Stimulated activated CD4-positive, alpha-beta T cell treated with anti-CD3 and anti-CD28 coated beads, Interleukin-12 subunit alpha, Interleukin-12 subunit beta, amount 100 ng/mL, for 4 hours (primary cell): ENCODE data around the gene RAD51D.
"Not testable (repeated sequence)": the region's sequence is repeated elsewhere in the genome, so short reads cannot be mapped to it uniquely, and the experiment has no call there.

Experiments
- DNase-seq: peaks from one replicate; pipeline ENCODE4 v3.0.0-alpha.2; 2020

The RAD51D gene

DNA sequence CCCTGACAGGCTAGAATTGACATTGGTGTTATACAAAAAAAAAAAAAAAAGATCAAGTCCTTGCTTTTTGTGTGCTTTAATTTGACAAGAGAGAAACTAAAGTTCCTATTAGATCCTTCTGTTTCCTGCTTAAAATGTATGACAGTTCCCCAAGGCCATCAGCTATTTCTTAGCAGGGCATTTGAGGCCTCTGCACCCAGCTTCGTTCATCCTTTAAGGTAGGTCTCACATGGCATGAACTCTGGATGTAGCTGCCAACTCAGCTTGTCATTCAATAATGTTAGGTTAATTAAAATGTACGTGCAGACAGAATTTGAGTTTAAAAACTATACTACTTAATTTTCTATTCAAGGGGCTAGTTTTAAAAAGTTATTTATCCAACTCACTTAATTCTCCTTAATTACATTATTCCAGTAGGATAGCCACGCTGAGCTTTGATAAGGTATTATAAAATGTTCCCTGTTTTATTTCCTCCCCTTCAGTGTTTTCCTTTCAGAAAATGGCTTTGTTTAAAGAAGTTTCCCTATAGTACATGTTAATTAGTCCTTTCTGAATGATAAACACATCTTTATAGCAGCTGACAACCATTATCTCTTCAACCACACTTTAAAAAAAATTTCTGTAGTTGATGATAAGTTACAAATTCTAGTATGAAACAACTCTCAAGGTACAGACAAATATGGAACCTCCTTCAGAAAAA lies 55.0 kb downstream of the RAD51D start:
- no peak for DNase-seq

DNA sequence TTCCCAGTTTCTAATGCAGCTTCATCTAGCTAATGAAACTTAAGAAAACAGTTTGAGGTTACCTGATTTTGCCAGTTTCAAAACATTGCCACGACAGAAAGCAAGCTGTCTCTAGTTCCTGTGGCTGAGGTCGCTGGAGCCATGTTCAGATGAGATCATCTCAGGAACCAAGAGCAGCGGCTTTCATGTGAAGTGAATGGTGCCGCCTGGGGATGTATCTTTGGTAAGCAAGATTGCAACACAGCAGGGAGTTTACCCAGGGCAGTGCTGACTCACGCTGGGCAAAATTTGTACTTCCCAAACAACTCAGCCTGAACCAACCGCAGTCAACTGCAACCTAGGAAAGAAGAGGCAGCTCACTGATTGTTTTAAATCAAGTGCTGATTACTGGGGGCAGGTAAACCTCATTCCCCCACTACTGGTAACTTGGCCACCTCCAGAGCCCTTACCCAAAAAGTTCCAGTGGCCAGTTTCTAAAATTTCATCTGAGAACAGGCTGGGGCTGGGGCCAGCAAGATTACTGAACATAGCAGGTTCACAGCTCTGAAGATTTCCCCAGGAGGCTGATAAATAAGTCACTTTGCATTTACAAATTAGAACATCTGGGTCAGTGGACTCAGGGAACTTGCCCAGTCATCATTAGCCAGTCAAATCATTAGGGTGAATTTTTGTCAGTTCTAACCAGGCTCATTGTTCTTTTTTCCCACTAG lies 56.0 kb downstream of the RAD51D start, which contains the start of gene RFFL:
RFFL (minus strand) TSS at position 194 of the 710 bp plus-strand sequence. CDS start 37,154 bp downstream, outside the sequence.
- DNase-seq: peak; percentile 72

DNA sequence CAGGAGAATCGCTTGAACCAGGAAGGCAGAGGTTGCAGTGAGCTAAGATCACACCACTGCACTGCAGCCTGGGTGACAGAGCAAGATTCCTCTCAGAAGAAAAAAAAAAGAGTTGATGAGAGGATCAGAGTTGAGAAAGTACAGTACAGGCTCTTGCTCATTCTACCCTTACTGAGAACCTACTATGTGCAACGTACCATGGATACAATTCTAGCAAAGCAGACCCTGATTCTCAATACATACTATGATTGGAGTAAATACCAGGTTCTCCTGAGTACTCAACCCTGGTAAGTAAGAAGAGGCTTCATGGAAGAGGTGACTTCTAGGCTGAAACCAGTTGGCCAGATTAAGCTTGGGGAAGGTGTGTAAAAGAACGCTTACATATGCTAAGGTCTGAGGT lies 57.4 kb downstream of the RAD51D start:
- no peak for DNase-seq

DNA sequence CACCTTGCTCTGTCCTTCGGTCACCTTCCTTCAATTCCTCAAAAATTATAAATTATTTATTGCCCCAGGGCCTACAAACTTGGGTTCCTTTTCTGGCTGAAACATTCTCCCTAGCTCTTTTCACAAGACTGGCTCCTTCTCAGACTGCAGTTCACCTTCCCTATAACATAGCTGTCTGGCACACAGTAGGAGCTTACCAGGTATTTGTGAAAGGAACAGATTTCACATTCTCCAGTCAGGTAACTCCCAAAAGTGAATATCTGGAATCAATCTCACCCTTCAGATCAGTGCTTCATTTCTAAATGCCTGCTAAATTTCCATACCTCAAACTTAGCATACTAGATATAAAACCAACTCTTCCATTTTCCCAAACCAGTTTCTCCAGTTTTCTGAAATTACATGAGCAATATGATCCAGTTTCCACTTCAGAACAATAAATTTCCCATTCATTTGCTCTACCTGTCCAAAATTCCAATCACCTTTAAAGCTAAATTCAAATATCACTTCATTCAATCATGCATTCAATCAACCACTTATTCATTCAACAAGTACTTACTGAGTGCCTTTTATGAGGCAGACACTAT lies 62.2 kb downstream of the RAD51D start:
- DNase-seq: no peak

DNA sequence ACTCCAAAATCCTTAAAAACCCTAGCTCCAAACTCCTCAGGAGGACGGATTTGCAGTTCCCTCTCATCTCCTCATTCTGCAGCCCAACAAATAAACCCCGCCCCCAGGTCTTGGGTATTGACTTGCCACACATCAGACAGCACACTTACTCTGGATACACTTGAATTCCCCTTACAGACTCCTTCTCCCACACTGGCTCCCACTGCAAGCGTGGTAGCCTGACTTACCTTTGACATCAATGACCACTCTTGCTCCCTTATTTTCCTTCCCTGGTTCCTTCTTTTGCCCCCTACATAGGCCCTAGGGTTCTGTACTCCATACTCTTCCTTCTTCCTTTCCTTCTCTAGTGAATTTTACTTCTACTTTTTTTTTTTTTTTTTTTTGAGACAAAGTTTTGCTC lies 63.6 kb downstream of the RAD51D start:
- no peak for DNase-seq

DNA sequence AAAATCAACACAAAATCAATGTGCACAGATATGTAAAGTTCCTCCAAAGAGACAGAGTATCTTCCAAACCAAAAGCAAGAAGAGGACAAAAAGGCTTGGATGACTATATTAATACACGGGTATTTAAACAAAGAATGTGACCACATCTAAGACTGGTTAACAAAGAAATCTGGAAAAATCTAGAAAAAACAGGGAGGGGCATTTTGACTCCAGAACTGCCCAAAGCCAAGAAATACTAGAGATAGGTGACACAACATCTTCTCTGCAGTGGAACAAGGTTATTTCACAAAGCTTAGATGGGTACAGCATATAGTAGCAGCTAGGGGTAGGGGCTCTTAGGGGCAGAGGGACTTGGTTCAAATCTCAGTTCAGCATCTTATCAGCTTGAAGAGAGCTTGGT lies 66.5 kb downstream of the RAD51D start:
- no peak for DNase-seq

DNA sequence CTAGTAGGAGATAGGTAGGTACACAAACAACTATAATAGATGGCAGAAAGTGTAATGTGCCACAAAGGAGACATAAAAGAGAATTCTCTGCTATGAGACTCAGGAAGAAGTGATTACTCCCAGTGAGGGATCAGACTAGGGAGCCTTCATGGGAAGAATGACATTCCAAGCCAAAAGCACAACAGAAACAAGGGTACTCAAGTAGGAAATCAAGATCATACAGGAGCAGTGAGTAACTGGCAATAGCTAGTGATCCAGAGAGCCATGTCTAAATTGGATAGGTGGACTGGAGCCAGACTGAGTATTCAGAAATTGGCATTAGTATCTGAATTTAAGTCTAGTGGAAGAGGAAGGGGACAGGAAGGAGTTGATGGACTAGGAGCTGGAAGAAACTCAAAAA lies 66.9 kb downstream of the RAD51D start:
- no peak for DNase-seq

DNA sequence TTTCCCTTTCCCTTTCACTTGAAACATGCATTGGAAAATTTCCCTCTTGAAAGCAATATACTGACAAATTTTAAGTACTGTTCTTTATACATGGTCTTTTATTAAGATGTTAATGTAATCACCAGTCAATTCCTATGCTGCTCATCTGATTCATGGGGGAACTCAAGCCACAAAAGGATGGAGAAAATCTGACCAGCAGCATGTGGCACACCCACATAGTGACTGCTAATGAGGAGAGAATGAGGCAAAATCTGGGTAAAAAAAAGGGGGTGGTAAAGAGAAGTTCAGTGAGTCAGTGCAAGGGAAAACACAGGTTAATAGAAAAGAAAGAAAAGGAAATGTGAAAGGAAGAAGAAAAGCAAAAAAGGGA lies 67.4 kb downstream of the RAD51D start:
- DNase-seq: no peak

DNA sequence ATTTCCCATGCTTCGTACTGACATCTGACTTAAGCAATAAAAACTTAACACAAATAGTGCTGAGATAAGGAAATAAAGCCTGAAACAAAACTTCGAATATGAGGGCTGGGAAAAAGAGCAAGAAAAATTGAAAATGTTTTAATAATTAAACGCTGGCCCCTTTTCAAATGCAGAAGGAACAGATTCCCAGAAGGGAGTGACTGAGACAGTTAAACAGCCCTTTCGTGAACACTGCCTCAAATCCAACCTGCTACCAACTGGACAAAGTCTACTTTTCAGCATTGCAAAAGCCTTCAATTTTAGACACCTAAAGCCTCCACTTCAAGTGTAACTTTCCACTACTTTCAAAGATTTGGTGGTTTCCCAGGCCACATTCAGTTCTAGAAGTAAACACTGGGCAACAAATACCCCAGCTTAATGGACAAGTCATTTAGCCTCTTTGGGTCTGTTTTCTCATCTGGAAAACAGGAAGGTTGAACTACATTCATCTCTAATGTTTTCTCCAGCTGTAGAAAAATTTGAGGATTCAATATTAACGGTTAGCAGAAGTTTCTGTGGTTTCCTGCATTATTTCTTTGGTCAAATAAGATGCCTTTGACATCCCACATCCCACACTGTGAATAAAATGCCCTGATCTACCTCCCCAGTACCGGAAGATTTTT lies 68.0 kb downstream of the RAD51D start:
- no peak for DNase-seq

DNA sequence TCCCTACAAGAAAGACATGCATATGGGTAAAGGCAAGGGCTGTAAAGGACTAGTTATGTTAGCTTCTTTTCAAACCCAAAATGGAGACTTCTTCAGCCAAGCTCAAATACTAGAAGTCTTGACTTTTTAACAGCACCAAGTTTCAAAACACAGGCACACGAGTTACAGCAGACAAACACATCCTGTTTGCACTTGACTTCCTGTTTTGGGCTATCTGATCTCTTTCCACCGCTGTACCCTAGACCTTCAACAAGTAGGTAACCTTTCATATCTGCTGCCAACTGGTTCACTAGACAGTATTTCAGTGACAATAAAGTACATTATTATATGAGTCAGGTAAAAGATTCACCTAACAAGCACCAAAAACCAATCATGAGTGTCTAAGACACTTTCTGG lies 68.5 kb downstream of the RAD51D start:
- DNase-seq: no peak

DNA sequence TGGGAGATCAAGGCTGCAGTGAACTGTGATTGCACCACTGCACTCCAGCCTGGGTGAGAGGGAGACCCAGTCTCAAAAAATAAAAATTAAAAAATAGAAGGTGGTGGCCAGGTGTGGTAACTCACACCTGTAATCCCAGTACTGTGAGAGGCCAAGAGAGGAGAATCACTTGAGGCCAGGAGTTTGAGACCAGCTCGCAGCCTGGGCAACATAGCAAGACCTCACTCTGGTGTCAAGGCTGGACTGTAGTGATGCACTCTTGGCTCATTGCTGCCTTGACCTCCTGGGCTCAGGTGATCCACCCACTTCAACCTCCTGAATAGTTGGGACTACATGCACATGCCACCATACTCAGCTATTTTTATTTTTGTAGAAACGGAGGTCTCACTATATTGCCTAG lies 69.5 kb downstream of the RAD51D start:
- DNase-seq: no peak

DNA sequence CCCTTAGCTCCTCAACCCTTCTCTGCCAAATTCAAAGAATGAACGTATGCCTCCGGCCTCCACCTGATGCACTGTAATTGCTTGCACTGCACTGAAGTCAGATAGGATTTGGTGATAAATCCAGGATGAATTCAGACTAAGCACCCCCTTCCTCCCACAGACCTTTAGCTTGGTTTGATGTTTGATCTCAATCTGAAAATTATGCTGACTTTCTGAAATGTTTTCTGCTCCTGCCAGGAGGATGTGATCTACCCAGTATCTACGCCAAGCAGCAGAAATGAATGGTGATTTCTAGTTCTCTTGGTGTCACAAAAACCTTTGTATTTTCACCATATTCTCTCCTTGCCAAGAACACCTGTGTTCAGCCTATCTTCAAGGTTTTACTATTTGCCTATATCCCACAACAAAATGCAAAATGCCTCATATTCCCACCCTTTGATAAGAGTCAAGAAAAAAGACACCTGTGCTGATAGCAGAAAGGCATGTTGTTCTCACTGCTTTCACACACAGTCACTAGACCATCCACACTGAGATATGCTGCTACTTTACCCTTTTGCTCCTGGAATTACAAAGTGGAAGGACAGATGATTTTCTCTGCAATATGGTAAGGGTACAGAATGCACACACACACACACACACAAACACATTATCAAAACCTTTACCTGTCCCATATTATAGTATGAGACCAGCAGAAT lies 70.8 kb downstream of the RAD51D start:
- no peak for DNase-seq

DNA sequence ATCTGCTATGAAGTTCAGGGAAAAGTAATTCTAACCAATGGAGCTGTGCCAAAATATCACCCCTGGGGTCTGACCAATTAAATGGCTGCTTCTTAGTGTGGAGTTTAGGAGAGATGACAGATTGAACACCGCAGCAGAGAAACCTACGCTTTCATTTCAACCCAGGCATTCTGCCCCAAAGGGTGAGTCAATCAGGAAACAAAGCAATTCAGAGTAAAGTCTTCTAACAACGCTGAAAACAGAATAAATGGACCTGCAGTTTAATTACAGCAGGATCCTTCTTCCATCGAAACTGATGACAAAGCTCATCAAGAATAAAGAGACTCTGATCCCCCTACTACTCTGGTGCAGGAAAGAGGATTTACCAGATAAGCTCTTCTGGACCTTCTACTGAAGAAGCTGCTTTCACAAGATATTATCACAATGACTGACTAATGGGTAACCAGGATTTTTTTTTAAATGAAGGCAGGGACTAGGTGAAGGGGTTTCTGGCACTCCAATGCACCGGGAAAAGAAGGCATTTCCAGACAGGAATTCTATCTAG lies 72.8 kb downstream of the RAD51D start:
- DNase-seq: peak; percentile 22

DNA sequence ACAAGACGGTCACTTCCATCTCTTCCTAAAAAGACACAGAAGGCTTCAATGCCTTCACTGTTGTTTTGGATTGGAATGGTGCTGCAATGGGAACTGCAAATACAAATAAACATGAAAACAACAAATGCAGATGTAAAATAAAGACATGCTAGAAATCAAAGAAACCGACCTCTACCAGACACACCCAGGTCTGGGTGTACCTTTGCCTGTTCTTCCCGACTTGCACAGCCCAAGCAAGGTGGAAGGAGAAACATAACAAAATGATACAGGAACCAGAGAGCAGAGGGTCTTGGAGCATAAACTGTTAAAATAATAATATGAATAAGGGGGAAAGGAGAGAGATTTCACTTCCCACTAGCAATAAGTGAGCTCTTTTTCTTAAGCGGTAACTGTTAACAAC lies 73.4 kb downstream of the RAD51D start:
- DNase-seq: no peak

DNA sequence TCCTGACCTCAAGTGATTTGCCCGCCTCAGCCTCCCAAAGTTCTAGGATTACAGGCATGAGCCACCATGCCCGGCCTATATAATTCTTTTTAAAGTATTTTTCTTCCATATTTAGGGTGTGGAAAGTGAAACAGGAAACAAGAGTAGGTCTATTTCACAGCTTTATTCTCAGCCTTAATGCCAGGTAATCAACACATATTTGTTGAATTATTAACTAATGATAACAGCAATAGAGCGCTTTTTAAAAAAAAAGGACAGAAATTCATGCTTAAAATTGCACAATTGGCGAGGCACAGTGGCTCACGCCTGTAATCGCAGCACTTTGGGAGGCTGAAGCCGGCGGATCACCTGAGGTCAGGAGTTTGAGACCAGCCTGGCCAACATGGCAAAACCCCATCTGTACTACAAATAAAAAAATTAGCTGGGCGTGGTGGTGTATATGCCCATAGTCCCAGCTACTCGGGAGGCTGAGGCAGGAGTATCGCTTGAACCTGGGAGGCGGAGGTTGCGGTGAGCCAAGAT lies 74.1 kb downstream of the RAD51D start:
- DNase-seq: not testable (repeated sequence)

DNA sequence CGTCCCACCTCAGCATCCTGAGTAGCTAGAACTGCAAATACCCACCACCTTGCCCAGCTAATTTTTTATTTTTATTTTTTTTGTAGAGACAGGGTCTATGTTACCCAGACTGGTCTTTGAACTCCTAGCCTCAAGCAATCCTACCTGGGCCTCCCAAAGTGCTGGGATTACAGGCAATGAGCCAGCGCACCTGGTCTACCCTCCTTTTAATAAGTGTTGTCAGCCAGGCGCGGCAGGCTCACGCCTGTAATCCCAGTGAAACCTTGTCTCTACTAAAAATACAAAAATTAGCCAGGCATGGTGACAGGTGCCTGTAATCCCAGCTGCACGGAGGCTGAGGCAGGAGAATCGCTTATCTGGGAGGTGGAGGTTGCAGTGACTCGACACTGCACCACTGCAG lies 75.5 kb downstream of the RAD51D start:
- no peak for DNase-seq
